ENCODE data around the gene VDR.

DNA sequence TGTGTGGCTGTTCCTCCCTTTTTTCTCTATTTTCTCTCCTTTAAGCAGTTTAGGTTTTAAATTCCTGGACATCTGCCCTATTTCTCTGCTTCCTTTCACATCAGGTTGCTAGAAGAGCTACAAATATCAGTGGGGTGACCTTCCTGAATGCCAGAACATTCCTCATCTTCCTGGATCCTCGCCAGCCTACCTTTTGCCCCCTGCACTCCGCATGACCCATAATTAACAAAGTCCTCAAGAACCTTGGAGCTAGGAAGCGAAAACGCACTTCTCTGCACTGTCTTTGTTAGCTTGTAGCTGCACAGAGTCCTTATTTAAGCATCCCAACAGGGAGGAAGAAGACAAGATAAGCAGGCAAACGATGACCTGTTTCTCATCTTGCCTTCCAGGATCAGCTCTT, 30.5 kb downstream of the VDR start:
- TF ChIP-seq, protein P1, sequence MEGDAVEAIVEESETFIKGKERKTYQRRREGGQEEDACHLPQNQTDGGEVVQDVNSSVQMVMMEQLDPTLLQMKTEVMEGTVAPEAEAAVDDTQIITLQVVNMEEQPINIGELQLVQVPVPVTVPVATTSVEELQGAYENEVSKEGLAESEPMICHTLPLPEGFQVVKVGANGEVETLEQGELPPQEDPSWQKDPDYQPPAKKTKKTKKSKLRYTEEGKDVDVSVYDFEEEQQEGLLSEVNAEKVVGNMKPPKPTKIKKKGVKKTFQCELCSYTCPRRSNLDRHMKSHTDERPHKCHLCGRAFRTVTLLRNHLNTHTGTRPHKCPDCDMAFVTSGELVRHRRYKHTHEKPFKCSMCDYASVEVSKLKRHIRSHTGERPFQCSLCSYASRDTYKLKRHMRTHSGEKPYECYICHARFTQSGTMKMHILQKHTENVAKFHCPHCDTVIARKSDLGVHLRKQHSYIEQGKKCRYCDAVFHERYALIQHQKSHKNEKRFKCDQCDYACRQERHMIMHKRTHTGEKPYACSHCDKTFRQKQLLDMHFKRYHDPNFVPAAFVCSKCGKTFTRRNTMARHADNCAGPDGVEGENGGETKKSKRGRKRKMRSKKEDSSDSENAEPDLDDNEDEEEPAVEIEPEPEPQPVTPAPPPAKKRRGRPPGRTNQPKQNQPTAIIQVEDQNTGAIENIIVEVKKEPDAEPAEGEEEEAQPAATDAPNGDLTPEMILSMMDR (IDR thresholded peaks at IDR 0.05 in 8 of 11, conservative IDR thresholded peaks at IDR 0.05 in 3 of 11): no peak
- TF ChIP-seq POLR2AphosphoS5 (IDR thresholded peaks at IDR 0.05) (no peak), POLR2A (IDR thresholded peaks at IDR 0.05) (no peak)

Measured in spleen (tissue), 7 donors.